Hepatocyte (in vitro differentiated cells): ENCODE data around the gene SMIM22.

Experiments used
- EZH2 ChIP-seq: fragments of 200-600 bp; sonication (generic); IDR thresholded peaks from 2 replicates; pipeline ENCODE4 v1.6.1; 2016; ENCODE audit warnings: antibody characterized with exemption, mild to moderate bottlenecking, borderline replicate concordance
- EZH2phosphoT487 ChIP-seq: fragments of 200-600 bp; sonication (generic); IDR thresholded peaks from one replicate; pipeline ENCODE4 v1.6.1; 2018; ENCODE audit warnings: antibody characterized with exemption, mild to moderate bottlenecking, low read depth, moderate library complexity; ENCODE audit not compliant: unreplicated experiment, severe bottlenecking
- TF ChIP-seq, protein P1 (sequence below): fragments of 200-600 bp; sonication (generic); IDR thresholded peaks from 2 replicates; pipeline ENCODE4 v1.5.1; 2016; ENCODE audit warnings: antibody characterized with exemption, mild to moderate bottlenecking; ENCODE audit not compliant: poor library complexity

DNA sequence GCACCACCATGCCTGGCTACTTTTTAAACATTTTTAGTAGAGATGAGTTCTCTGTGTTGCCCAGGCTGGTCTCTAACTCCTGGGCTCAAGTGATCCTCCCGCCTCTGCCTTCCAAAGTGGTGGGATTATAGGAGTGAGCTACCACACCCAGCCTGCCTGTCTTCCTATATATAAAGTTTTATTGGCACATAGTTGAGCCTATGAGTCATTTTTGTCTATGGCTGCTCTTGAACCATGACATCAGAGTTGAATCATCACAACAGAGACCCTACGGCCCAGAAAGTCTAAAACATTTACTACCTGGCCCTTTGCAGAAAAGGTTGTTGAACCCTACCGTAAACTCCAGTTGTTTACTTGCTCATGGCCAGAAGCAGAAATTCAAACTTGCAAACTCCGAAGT lies 14.9 kb upstream of the SMIM22 start:
- TF ChIP-seq, protein P1, sequence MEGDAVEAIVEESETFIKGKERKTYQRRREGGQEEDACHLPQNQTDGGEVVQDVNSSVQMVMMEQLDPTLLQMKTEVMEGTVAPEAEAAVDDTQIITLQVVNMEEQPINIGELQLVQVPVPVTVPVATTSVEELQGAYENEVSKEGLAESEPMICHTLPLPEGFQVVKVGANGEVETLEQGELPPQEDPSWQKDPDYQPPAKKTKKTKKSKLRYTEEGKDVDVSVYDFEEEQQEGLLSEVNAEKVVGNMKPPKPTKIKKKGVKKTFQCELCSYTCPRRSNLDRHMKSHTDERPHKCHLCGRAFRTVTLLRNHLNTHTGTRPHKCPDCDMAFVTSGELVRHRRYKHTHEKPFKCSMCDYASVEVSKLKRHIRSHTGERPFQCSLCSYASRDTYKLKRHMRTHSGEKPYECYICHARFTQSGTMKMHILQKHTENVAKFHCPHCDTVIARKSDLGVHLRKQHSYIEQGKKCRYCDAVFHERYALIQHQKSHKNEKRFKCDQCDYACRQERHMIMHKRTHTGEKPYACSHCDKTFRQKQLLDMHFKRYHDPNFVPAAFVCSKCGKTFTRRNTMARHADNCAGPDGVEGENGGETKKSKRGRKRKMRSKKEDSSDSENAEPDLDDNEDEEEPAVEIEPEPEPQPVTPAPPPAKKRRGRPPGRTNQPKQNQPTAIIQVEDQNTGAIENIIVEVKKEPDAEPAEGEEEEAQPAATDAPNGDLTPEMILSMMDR, result no peak
- no peak for TF ChIP-seq EZH2
- TF ChIP-seq EZH2phosphoT487, result no peak
